GM18858 (cell line): ENCODE data around the gene GPD2.
"Not testable (repeated sequence)": the region's sequence is repeated elsewhere in the genome, so short reads cannot be mapped to it uniquely, and the experiment has no call there.

Experiments
- ATAC-seq: cut with Tn5 transposase; IDR thresholded peaks from one replicate; pipeline ENCODE4 v1.9.1; 2021; ENCODE audit not compliant: unreplicated experiment

The GPD2 gene

GRCh38 chr2:156473445-156473844 is 37.3 kb downstream of the GPD2 start:
- no peak for ATAC-seq

GRCh38 chr2:156474401-156474800 is 38.2 kb downstream of the GPD2 start:
- no peak for ATAC-seq

GRCh38 chr2:156476021-156476849 is 40.1 kb downstream of the GPD2 start:
- no peak for ATAC-seq

- ATAC-seq, result peak; percentile 71
Observed at GRCh38 chr2:156476850-156477206, 40.6 kb downstream of the GPD2 start.

- ATAC-seq, result no peak
Observed at GRCh38 chr2:156480376-156480775, 44.2 kb downstream of the GPD2 start.

GRCh38 chr2:156481312-156481711 is 45.1 kb downstream of the GPD2 start:
- ATAC-seq, result no peak

GRCh38 chr2:156483741-156484173 is 47.6 kb downstream of the GPD2 start:
- no peak for ATAC-seq

GRCh38 chr2:156486147-156486546 is 50.0 kb downstream of the GPD2 start:
- no peak for ATAC-seq

- ATAC-seq, result no peak
Observed at GRCh38 chr2:156486614-156487013, 50.4 kb downstream of the GPD2 start.

- no peak for ATAC-seq
Observed at GRCh38 chr2:156489195-156489594, 53.0 kb downstream of the GPD2 start.

- ATAC-seq, result no peak
Observed at GRCh38 chr2:156489750-156490465, 53.7 kb downstream of the GPD2 start.

GRCh38 chr2:156490466-156490840 is 54.3 kb downstream of the GPD2 start:
- ATAC-seq, result no peak

GRCh38 chr2:156491176-156491575 is 55.0 kb downstream of the GPD2 start:
- ATAC-seq, result no peak

- ATAC-seq, result no peak
Observed at GRCh38 chr2:156492979-156493378, 56.8 kb downstream of the GPD2 start.

GRCh38 chr2:156495998-156496397 is 59.8 kb downstream of the GPD2 start:
- ATAC-seq, result not testable (repeated sequence)

- peak; percentile 76 for ATAC-seq
Observed at GRCh38 chr2:156505696-156506095, 69.5 kb downstream of the GPD2 start.

GRCh38 chr2:156511122-156511521 is 74.9 kb downstream of the GPD2 start:
- no peak for ATAC-seq

- ATAC-seq, result peak; percentile 55
Observed at GRCh38 chr2:156511803-156512202, 75.6 kb downstream of the GPD2 start.

GRCh38 chr2:156512451-156512850 is 76.3 kb downstream of the GPD2 start:
- peak; percentile 47 for ATAC-seq

- ATAC-seq, result no peak
Observed at GRCh38 chr2:156513219-156513618, 77.0 kb downstream of the GPD2 start.

- ATAC-seq, result no peak
Observed at GRCh38 chr2:156517419-156517818, 81.2 kb downstream of the GPD2 start.

- no peak for ATAC-seq
Observed at GRCh38 chr2:156518138-156518537, 82.0 kb downstream of the GPD2 start.
